NCI-H82 treated with DMSO at 0.1 percent for 48 hours (cell line): ENCODE data around the gene MUC5B.
"Not testable (repeated sequence)": the region's sequence is repeated elsewhere in the genome, so short reads cannot be mapped to it uniquely, and the experiment has no call there.

ENCODE experiments used
- DNase-seq: peaks from one replicate; lab custom pipeline; 2025; ENCODE audit not compliant: unreplicated experiment; lab: John Stamatoyannopoulos, UW

MUC5B gene

DNA sequence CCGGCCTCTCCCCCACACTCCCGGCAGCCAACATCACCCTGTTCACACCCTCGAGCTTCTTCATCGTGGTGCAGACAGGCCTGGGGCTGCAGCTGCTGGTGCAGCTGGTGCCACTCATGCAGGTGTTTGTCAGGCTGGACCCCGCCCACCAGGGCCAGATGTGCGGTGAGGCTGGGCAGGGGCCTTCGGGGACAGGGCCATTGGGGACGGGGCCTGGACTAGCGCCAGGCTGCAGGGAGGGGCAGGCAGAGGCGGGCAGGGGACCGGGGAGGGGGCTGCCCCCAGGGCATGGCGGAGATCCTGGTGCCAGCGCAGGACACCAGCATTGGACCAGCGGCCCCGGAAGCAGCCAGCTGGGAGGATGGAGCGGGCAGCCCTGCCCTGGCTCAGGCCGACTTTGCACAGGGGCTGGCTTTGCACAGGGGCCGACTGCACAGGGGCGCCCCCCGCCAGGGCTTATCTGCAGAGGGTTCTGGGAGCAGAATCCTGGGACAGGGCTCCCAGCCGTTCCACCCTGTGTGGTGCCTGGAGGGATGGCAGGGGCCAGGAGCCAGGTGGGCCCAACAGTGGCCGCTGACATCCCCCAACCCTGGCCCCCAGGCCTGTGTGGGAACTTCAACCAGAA lies 8.6 kb downstream of the MUC5B start:
- no peak for DNase-seq

DNA sequence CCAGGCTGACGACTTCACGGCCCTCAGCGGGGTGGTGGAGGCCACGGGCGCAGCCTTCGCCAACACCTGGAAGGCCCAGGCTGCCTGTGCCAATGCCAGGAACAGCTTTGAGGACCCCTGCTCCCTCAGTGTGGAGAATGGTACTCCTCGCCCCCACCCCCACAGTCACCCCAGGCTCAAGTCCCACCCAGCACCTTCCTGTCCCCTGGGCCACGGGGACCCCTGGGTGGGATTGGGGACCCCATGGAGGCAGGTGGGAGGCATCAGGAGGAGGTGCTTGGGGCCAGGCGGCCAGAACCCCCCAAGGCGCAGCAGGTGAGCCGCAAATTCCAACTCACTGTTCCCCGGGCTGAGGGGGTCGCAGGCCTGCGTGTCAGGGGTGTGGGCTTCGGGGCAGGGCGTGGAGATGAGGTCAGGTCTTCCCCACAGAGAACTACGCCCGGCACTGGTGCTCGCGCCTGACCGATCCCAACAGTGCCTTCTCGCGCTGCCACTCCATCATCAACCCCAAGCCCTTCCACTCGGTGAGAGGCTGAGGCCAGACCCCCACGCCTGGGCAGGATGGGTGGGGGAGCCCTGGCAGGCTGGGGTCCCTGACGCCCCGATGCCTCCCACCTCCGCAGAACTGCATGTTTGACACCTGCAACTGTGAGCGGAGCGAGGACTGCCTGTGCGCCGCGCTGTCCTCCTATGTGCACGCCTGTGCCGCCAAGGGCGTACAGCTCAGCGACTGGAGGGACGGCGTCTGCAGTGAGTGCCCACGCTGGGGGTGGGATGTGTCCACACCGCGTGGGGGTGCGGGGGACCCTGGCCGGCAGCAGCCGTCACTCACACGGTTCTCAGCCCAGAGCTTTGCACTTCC lies 9.4 kb downstream of the MUC5B start:
- DNase-seq, result no peak

DNA sequence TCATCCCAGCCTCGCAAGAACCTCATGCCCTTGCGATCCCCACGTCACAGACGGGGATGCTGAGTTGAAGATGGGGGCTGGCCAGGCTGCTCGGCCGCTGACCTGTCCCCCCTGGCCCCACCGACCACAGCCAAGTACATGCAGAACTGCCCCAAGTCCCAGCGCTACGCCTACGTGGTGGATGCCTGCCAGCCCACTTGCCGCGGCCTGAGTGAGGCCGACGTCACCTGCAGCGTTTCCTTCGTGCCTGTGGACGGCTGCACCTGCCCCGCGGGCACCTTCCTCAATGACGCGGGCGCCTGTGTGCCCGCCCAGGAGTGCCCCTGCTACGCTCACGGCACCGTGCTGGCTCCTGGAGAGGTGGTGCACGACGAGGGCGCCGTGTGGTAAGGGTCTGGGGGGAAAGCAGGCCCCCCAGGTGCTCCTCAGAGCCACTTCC lies 10.0 kb downstream of the MUC5B start:
- DNase-seq, result no peak

DNA sequence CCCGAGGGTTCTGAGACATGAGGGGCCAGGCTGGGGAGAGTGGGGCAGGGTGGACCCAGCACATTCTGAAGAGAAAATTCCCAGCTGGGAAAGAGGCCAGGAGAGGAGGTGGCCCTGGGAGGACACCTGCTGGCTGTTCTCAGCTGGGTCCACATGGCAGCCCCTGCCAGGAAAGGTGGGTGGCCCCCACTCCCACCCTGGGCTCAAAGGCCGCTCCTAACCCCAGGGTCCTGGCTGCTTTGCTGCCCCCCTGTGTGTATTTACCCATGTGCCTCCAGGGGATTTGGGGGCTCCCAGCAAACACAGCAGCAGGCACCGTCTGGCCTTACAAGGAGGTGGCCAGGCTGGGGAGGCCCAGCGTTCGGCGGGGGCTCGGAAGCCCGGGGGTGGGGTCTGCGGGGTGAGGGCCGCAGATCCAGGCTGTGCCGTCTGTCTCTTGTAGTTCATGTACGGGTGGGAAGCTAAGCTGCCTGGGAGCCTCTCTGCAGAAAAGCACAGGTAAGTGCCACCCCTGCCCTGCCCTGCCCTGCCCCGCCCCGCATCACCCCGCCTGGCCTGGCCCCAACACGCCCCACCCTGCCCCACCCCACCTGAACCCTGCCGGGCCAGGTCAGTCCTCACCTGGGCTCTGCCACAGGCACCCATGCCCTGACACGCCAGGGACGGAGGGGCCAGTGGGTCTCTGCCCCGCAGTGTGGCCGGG lies 10.6 kb downstream of the MUC5B start:
- DNase-seq, result no peak

DNA sequence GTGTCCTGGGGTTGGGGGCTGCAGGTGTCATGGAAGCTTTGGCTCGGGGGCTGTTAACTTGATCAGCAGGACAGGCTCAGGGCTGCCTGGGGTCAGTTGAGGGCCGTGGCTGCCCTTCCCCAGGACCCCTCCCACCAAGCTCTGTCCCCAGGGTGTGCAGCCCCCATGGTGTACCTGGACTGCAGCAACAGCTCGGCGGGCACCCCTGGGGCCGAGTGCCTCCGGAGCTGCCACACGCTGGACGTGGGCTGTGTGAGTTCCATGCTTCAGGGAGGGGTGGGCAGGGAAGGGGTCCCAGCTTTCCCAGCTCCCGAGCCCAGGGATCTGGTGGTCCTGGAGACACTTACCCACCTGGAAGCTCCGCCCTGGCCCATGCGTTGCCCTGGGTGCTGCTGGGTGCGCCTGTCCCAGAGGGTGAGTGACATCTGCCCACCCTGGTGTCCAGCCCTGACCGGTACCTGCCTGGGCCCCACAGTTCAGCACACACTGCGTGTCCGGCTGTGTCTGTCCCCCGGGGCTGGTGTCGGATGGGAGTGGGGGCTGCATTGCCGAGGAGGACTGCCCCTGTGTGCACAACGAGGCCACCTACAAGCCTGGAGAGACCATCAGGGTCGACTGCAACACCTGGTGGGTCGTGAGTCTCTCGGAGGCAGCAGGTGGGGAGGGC lies 11.3 kb downstream of the MUC5B start:
- DNase-seq, result no peak

DNA sequence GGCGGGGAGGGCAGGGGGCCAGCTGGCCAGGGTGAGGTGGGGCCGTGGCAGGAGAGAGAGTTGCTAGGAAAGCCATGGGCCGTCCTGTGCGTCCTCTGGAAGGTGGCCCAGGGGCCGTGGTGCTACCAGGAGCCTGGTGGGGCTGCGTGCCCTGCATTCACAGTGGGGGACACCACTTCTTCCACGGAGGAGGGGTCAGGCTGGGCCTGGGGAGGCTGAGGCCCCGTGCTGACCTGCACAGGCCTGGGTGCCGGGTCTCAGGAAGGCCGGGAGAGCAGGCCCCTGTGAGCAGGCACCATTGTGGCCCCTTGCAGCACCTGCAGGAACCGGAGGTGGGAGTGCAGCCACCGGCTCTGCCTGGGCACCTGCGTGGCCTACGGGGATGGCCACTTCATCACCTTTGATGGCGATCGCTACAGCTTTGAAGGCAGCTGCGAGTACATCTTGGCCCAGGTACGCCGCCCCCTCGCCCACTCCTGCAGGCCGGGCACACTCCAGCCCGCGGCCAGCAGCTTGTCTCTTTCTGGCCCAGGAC lies 12.0 kb downstream of the MUC5B start:
- DNase-seq, result no peak

DNA sequence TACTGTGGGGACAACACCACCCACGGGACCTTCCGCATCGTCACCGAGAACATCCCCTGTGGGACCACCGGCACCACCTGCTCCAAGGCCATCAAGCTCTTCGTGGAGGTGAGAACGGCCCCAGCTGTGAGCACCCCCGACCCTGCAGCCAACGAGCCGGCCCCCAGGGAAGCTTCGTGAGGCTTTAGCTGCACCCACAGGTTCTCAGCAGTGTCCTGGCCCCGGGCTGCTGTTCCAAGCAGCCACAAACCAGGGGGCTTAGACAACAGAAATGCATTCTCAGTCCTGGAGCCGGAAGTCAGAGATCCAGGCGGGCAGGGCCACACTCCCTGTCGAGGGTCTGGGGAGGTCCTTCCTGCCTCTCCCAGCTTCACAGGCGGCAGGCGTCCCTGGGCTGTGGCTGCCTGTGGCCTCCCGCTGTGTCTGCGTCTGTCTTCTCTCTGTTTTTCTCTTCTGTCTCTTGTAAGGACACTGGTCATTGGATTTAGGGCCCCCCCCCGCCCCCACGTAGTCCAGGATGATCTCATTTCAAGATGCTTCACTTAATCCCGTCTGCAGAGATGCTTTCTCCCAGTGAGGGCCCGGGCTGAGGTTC lies 12.5 kb downstream of the MUC5B start:
- no peak for DNase-seq

DNA sequence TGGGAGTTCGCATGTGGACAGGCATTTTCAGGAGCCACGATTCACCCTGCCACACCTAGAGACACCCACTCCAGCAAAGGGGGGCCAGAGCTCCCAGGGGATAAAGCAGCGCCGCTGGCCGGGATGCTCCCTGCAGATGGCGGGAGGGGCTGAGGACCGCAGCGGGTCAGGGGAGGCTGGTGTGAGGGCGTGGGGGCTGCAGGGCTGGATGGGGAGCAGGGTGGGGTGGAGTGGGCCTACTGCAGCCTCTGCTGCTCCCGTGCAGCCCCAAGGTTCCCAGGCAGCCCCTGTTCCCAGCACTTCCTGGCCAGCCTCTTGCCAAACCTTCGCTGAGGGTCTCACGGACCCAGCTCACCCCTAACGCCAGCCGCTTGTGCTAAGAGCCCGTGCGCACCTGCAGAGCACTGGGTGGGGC lies 13.0 kb downstream of the MUC5B start:
- DNase-seq, result no peak

DNA sequence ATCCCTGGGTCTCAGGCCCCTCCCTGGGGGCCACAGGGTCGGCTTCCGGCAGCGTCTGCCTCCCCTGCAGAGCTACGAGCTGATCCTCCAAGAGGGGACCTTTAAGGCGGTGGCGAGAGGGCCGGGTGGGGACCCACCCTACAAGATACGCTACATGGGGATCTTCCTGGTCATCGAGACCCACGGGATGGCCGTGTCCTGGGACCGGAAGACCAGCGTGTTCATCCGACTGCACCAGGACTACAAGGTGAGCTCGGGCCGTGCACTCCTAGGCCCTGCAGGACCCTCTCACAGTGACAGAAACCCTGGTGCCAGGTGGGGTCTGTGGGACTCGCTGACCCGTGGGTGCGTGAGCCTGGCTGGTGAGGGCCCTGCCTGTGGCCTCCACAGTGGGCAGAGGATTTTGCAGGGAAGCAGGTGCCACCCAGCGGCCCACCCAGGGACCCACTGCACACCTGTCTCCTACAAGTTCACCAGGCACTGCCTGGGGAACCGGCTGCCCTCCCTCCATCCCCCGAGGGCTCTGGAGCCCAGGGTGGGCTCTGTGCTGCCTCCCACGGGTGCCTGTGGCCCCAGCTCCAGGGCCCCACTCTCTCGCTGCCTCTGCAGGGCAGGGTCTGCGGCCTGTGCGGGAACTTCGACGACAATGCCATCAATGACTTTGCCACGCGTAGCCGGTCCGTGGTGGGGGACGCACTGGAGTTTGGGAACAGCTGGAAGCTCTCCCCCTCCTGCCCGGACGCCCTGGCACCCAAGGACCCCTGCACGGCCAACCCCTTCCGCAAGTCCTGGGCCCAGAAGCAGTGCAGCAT lies 13.7 kb downstream of the MUC5B start:
- no peak for DNase-seq

DNA sequence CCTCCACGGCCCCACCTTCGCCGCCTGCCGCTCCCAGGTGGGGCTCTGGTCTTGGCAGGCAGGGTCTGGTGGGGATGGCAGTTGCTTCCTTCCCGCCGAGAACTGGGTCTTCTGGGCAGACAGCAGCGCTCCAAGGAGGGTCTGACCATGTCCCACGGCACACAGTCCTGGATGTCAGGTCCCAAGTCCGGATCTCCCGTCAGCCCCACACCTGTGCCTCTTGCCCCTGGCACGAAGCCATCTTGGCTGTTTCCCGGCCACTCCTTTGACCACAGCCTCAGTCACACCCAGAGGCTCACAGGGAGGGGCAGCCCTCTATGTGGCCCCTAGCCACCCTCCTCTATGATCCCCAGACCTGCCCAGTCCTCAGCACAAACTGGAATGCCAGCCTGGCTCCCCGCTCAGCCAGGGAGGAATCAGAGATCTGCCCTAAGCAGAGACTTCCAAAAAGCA lies 14.3 kb downstream of the MUC5B start:
- no peak for DNase-seq

DNA sequence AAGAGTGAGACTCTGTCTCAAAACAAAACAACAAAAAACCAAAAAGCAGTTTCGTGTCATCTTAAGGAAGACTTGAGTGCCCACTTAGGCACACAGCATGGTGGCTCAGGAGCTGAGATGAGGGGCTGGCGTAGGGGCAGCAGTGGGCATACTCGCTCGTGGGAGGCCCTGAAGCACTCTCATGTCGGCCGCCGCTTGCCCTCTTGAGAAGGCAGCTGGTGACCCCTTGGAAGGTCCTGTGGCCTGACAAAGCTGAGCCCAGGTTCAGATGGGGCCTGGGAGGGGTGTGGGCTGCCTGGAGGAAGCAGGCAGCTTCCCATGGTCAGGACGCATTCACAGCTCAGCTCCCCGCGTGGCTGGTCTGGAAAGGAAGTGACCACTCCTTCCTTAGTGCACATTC lies 15.0 kb downstream of the MUC5B start:
- DNase-seq, result no peak

DNA sequence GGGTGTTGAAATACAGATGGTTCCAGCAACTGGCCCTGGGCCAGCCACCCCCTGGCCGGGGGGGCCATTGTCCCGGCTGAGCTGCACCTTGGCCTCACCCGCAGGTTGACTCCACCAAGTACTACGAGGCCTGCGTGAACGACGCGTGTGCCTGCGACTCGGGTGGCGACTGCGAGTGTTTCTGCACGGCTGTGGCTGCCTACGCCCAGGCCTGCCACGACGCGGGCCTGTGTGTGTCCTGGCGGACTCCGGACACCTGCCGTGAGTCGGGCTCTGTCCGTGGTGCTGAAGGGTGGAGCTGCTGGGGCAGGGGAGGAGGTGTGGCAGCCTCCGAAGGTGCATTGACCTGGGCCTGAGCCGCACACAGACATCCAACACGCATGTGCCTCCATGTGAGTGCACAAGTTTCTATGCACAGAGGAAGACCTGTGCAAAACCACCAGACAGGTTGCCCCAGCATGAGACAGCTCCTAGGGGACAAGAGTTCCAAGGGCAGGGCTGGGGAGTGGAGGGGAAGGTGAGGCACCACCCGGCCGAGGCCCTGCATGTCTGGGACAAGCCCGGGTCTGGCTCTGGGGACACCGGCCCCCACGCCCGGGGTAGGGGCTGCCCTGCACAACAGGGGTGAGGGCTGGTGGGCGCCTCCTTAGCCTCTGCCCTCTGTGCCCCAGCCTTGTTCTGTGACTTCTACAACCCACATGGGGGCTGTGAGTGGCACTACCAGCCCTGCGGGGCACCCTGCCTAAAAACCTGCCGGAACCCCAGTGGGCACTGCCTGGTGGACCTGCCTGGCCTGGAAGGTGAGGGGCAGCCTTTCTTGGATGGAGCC lies 16.1 kb downstream of the MUC5B start:
- no peak for DNase-seq

DNA sequence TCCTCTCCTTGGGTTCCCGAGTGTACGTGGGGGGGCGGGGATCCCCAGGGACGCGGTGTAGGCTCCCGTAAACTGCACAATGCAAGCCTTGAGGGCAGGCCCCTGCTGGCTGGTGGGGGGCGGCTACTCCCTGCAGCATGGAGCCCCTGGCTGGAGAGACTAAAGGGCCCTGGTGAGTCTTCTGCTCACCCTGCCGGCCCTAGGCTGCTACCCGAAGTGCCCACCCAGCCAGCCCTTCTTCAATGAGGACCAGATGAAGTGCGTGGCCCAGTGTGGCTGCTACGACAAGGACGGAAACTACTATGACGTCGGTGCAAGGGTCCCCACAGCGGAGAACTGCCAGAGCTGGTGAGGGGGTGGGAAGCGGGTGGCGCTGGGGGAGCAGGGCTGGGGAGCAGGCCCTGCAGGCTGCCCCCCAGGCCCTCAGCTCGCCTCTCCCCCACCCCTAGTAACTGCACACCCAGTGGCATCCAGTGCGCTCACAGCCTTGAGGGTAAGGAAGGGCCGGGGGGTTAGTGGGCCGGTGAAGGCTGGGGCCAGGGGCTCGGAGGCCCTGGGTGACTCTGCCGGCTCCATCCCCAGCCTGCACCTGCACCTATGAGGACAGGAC lies 16.8 kb downstream of the MUC5B start:
- no peak for DNase-seq

DNA sequence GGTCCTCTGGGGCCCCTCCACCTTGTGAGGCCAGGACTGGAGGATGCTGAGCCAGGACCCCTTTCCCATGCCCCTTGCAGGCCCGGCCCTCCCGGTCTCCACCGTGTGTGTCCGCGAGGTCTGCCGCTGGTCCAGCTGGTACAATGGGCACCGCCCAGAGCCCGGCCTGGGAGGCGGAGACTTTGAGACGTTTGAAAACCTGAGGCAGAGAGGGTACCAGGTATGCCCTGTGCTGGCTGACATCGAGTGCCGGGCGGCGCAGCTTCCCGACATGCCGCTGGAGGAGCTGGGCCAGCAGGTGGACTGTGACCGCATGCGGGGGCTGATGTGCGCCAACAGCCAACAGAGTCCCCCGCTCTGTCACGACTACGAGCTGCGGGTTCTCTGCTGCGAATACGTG lies 17.9 kb downstream of the MUC5B start:
- DNase-seq, result no peak

DNA sequence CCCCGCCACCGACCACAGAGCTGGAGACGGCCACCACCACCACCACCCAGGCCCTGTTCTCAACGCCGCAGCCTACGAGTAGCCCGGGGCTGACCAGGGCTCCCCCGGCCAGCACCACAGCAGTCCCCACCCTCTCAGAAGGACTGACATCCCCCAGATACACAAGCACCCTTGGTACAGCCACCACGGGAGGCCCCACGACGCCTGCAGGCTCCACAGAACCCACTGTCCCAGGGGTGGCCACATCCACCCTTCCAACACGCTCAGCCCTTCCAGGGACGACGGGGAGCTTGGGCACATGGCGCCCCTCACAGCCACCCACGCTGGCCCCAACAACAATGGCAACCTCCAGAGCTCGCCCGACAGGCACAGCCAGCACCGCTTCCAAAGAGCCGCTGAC lies 18.8 kb downstream of the MUC5B start:
- no peak for DNase-seq

DNA sequence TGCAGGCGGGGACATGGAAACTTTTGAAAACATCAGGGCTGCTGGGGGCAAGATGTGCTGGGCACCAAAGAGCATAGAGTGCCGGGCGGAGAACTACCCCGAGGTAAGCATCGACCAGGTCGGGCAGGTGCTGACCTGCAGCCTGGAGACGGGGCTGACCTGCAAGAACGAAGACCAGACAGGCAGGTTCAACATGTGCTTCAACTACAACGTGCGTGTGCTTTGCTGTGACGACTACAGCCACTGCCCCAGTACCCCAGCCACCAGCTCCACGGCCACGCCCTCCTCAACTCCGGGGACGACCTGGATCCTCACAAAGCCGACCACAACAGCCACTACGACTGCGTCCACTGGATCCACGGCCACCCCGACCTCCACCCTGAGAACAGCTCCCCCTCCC lies 19.4 kb downstream of the MUC5B start:
- DNase-seq, result no peak

DNA sequence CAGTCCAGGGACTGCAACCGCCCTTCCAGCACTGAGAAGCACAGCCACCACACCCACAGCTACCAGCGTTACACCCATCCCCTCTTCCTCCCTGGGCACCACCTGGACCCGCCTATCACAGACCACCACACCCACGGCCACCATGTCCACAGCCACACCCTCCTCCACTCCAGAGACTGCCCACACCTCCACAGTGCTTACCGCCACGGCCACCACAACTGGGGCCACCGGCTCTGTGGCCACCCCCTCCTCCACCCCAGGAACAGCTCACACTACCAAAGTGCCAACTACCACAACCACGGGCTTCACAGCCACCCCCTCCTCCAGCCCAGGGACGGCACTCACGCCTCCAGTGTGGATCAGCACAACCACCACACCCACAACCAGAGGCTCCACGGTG lies 19.9 kb downstream of the MUC5B start:
- DNase-seq, result not testable (repeated sequence)

DNA sequence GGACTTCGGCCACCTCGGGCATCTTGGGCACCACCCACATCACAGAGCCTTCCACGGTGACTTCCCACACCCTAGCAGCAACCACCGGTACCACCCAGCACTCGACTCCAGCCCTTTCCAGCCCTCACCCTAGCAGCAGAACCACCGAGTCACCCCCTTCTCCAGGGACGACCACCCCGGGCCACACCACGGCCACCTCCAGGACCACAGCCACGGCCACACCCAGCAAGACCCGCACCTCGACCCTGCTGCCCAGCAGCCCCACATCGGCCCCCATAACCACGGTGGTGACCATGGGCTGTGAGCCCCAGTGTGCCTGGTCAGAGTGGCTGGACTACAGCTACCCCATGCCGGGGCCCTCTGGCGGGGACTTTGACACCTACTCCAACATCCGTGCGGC lies 20.7 kb downstream of the MUC5B start:
- not testable (repeated sequence) for DNase-seq

DNA sequence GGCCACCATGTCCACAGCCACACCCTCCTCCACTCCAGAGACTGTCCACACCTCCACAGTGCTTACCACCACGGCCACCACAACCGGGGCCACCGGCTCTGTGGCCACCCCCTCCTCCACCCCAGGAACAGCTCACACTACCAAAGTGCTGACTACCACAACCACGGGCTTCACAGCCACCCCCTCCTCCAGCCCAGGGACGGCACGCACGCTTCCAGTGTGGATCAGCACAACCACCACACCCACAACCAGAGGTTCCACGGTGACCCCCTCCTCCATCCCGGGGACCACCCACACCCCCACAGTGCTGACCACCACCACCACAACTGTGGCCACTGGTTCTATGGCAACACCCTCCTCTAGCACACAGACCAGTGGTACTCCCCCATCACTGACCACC lies 21.7 kb downstream of the MUC5B start:
- DNase-seq, result not testable (repeated sequence)
